DND-41 (cell line): ENCODE results near the gene ANO6.

Experiments used
- ATAC-seq: fragments of 200-7000 bp; cut with Tn5 transposase; 3 replicates; pipeline ENCODE4 v1.9.1; 2021; ENCODE audit warnings: low read depth; ENCODE audit not compliant: insufficient read depth
- DNase-seq: peaks from one replicate; pipeline ENCODE4 v3.0.0-alpha.2; 2020
- H2AFZ ChIP-seq: 2 replicates; pipeline ENCODE4 v1.6.0; 2012; ENCODE audit warnings: low read depth, low read length
- H3K27ac ChIP-seq: 2 replicates; pipeline ENCODE4 v1.5.1; 2012; ENCODE audit warnings: low read length, inconsistent platforms
- H3K27me3 ChIP-seq: fragments of 200-600 bp; sonication (generic); 2 replicates; pipeline ENCODE4 v1.6.0; 2012; ENCODE audit warnings: low read length, mild to moderate bottlenecking, inconsistent platforms; ENCODE audit not compliant: insufficient read depth, poor library complexity
- H3K36me3 ChIP-seq: 2 replicates; pipeline ENCODE4 v1.5.1; 2012; ENCODE audit warnings: low read length, inconsistent platforms; ENCODE audit not compliant: insufficient read depth
- H3K4me1 ChIP-seq: 2 replicates; pipeline ENCODE4 v1.5.1; 2012; ENCODE audit warnings: mild to moderate bottlenecking, low read length; ENCODE audit not compliant: insufficient read depth
- H3K4me2 ChIP-seq: 2 replicates; pipeline ENCODE4 v1.6.0; 2012; ENCODE audit warnings: mild to moderate bottlenecking, moderate library complexity, low read length, inconsistent platforms; ENCODE audit not compliant: insufficient read depth
- H3K4me3 ChIP-seq, 2 experiments: fragments of 200-600 bp in 1 of 2; shearing (Covaris generic) in 1 of 2; 2 replicates each; pipeline ENCODE4 v1.5.1; 2012 to 2016; ENCODE audit warnings: inconsistent platforms in 2 of 2, low read length in 2 of 2, mild to moderate bottlenecking in 2 of 2, low read depth in 1 of 2, moderate library complexity in 1 of 2
- H3K79me2 ChIP-seq: 2 replicates; pipeline ENCODE4 v1.6.0; 2012; ENCODE audit warnings: low read length, inconsistent platforms; ENCODE audit not compliant: insufficient read depth
- H3K9ac ChIP-seq: 2 replicates; pipeline ENCODE4 v1.6.0; 2012; ENCODE audit warnings: low read depth, mild to moderate bottlenecking, inconsistent platforms, low read length, moderate library complexity
- H3K9me3 ChIP-seq: 2 replicates; pipeline ENCODE4 v1.5.1; 2012; ENCODE audit warnings: low read length, moderate library complexity, mild to moderate bottlenecking, inconsistent platforms; ENCODE audit not compliant: insufficient read depth, severe bottlenecking
- H4K20me1 ChIP-seq: 2 replicates; pipeline ENCODE4 v1.6.0; 2012; ENCODE audit warnings: low read length; ENCODE audit not compliant: insufficient read depth
- CTCF ChIP-seq: IDR thresholded peaks from 2 replicates; pipeline ENCODE4 v1.5.1; 2012; ENCODE audit warnings: borderline replicate concordance, low read length, moderate library complexity, mild to moderate bottlenecking; ENCODE audit not compliant: poor library complexity, severe bottlenecking; ENCODE audit errors: extremely low read depth
- EZH2 ChIP-seq: IDR thresholded peaks from 3 replicates; pipeline ENCODE4 v1.6.1; 2012; ENCODE audit warnings: borderline replicate concordance, low read depth, mild to moderate bottlenecking, moderate library complexity, low read length, inconsistent platforms; ENCODE audit not compliant: severe bottlenecking

ANO6 gene

GRCh38 chr12:45215419-45216229 lies at the start of gene ANO6:
TSS of gene ANO6 (plus strand) at chr12:45216095. CDS start at chr12:45216322, 227 bp downstream.
- Histone ChIP-seq H3K4me3 (peak within 1 kb of the TSS; percentile 81 to 95), H2AFZ (peak within 1 kb of the TSS; percentile 90), H4K20me1 (peaks cover 13% of the 10 kb centered on the region; the same call in 1 of the 2 replicates), H3K36me3 (no peaks in the 10 kb centered on the region; the same call in 1 of the 2 replicates), H3K79me2 (peaks cover 46% of the 10 kb centered on the region), H3K4me1 (peaks cover 41% of the 10 kb centered on the region), H3K9me3 (no peaks in the 10 kb centered on the region), H3K27me3 (no peaks in the 10 kb centered on the region), H3K9ac (peak within 1 kb of the TSS; percentile 75), H3K4me2 (peak within 1 kb of the TSS; percentile 73), H3K27ac (peak within 1 kb of the TSS; percentile 96)
- ATAC-seq, result peak; percentile 79
- DNase-seq, result peak; percentile 89
- no peak for TF ChIP-seq EZH2
- TF ChIP-seq CTCF, result peak; percentile 64

GRCh38 chr12:45168976-45169375 lies 46.9 kb upstream of the ANO6 start:
- no peaks in the 10 kb centered on the region for H3K27me3 ChIP-seq
- H3K4me3 ChIP-seq, result no peak overlapping the region
- no peak for TF ChIP-seq CTCF
- TF ChIP-seq EZH2, result no peak
- no peak overlapping the region for H3K4me2 ChIP-seq
- H3K4me1 ChIP-seq, result no peaks in the 10 kb centered on the region
- no peak overlapping the region for H3K9ac ChIP-seq
- no peaks in the 10 kb centered on the region for H3K9me3 ChIP-seq
- no peaks in the 10 kb centered on the region for H3K36me3 ChIP-seq
- no peaks in the 10 kb centered on the region for H4K20me1 ChIP-seq
- no peak for ATAC-seq
- DNase-seq, result no peak
- H3K27ac ChIP-seq, result no peak overlapping the region
- no peaks in the 10 kb centered on the region for H3K79me2 ChIP-seq
- no peak overlapping the region for H2AFZ ChIP-seq

GRCh38 chr12:45170456-45171042 lies 45.3 kb upstream of the ANO6 start:
- Histone ChIP-seq H3K4me3 (no peak overlapping the region), H3K27ac (no peak overlapping the region), H2AFZ (no peak overlapping the region), H3K36me3 (no peaks in the 10 kb centered on the region), H3K79me2 (no peaks in the 10 kb centered on the region), H3K9me3 (no peaks in the 10 kb centered on the region), H3K9ac (no peak overlapping the region), H3K4me2 (no peak overlapping the region), H3K27me3 (no peaks in the 10 kb centered on the region), H3K4me1 (no peaks in the 10 kb centered on the region), H4K20me1 (no peaks in the 10 kb centered on the region)
- ATAC-seq (peak; percentile 95), DNase-seq (peak; percentile 83)
- TF ChIP-seq CTCF (peak; percentile 97), EZH2 (no peak)
